GM19351 (cell line): Measurements from ENCODE around the gene SERINC1.

Experiments
- ATAC-seq: cut with Tn5 transposase; IDR thresholded peaks from one replicate; pipeline ENCODE4 v1.9.1; 2021; ENCODE audit warnings: mild to moderate bottlenecking, moderate library complexity; ENCODE audit not compliant: unreplicated experiment

SERINC1 gene

GRCh38 chr6:122399055-122399347 lies 72.6 kb downstream of the SERINC1 start:
- ATAC-seq: no peak

GRCh38 chr6:122394016-122394415 lies 77.6 kb downstream of the SERINC1 start:
- no peak for ATAC-seq

- ATAC-seq: peak; percentile 81
Measured at GRCh38 chr6:122393351-122393896, 78.2 kb downstream of the SERINC1 start.
